Endodermal cell (in vitro differentiated cells): ENCODE measurements around the gene SLAIN1. TPM values are rescaled to one million over a fixed set of nuclear protein-coding genes. Genes with fewer than 3 reads are reported as not detected.
A peak's percentile ranks its signal among the peaks of the same experiment; 100 is the strongest.
"Not testable (repeated sequence)": the region's sequence is repeated elsewhere in the genome, so short reads cannot be mapped to it uniquely, and the experiment has no call there.

ENCODE experiments used
- DNase-seq: peaks from one replicate; pipeline ENCODE4 v3.0.0-alpha.2; 2017
- H3K27ac ChIP-seq: 2 replicates; pipeline ENCODE4 v1.5.1; 2013; ENCODE audit warnings: mild to moderate bottlenecking, low read depth, low read length, moderate library complexity
- H3K27me3 ChIP-seq: 2 replicates; pipeline ENCODE4 v1.6.1; 2013; ENCODE audit warnings: mild to moderate bottlenecking, low read length, moderate library complexity; ENCODE audit not compliant: insufficient read depth, control insufficient read depth, poor library complexity, severe bottlenecking
- H3K36me3 ChIP-seq: 2 replicates; pipeline ENCODE4 v1.7.0; 2013; ENCODE audit warnings: mild to moderate bottlenecking, low read length, moderate library complexity; ENCODE audit not compliant: control insufficient read depth, insufficient read depth
- H3K4me1 ChIP-seq: one replicate; pipeline ENCODE4 v1.7.0; 2013; ENCODE audit warnings: low read length; ENCODE audit not compliant: control insufficient read depth, insufficient read depth
- H3K4me3 ChIP-seq: 2 replicates; pipeline ENCODE4 v1.5.1; 2013; ENCODE audit warnings: mild to moderate bottlenecking, low read length, moderate library complexity
- H3K9ac ChIP-seq: 2 replicates; pipeline ENCODE4 v1.6.1; 2013; ENCODE audit warnings: mild to moderate bottlenecking, low read length, moderate library complexity; ENCODE audit not compliant: poor library complexity, severe bottlenecking; ENCODE audit errors: extremely low read depth
- H3K9me3 ChIP-seq: 2 replicates; pipeline ENCODE4 v1.6.1; 2013; ENCODE audit warnings: mild to moderate bottlenecking, low read length, moderate library complexity; ENCODE audit not compliant: control insufficient read depth
- H3K27ac Mint-ChIP-seq: 2 replicates; pipeline ENCODE4 v1.8.0; 2020; ENCODE audit warnings: mixed read lengths
- H3K27me3 Mint-ChIP-seq: 2 replicates; pipeline ENCODE4 v1.8.0; 2021; ENCODE audit warnings: mild to moderate bottlenecking, mixed read lengths; ENCODE audit not compliant: insufficient read depth
- H3K36me3 Mint-ChIP-seq: 2 replicates; pipeline ENCODE4 v1.8.0; 2020; ENCODE audit warnings: low read depth, mixed read lengths
- H3K4me1 Mint-ChIP-seq: 2 replicates; pipeline ENCODE4 v1.8.0; 2020; ENCODE audit warnings: mixed read lengths
- H3K4me3 Mint-ChIP-seq: 2 replicates; pipeline ENCODE4 v1.8.0; 2020; ENCODE audit warnings: mild to moderate bottlenecking, moderate library complexity, mixed read lengths
- H3K9me3 Mint-ChIP-seq: 2 replicates; pipeline ENCODE4 v1.8.0; 2020; ENCODE audit warnings: mild to moderate bottlenecking, mixed read lengths
- WGBS, 2 experiments: methylation state at CpG; one replicate each; pipeline versions ENCODE4 v1.1.5 to v1.1.7; 2013; ENCODE audit warnings: missing lambda C conversion rate in 2 of 2, mixed read lengths in 1 of 2; ENCODE audit not compliant: insufficient coverage in 1 of 2, insufficient read length in 1 of 2; 5-methylcytosine and 5-hydroxymethylcytosine counted together
- total RNA-seq, 2 donors: library from RNA; stranded (reverse); fragmentation: NEBNext Ultra II Directional in 1 of 2; extraction: Animal tissue kit (Norgen Biotek cat#: 25700) in 1 of 2; gene quantifications; 2 replicates in 1 of 2; 3 replicates in 1 of 2; pipeline ENCODE4 v1.2.1, GENCODE V29; 2021
- TF ChIP-seq, protein P1 (sequence below): fragments of 200-600 bp; sonication (generic); conservative IDR thresholded peaks from 2 replicates; pipeline ENCODE4 v1.5.0; 2021; ENCODE audit warnings: antibody characterized with exemption, mild to moderate bottlenecking

Gene SLAIN1
- total RNA-seq, 2 donors from 2014 or later: 24.0 to 25.7 TPM

GRCh38 chr13:77660841-77661250 is 36.6 kb upstream of the SLAIN1 start:
- Mint-ChIP-seq H3K27ac (no peak overlapping the region), H3K27me3 (no peaks in the 10 kb centered on the region), H3K4me1 (no peaks in the 10 kb centered on the region), H3K36me3 (peaks cover 2% of the 10 kb centered on the region), H3K9me3 (peaks cover 27% of the 10 kb centered on the region), H3K4me3 (no peak overlapping the region)
- Histone ChIP-seq H3K9ac (no peak overlapping the region), H3K4me3 (no peak overlapping the region), H3K27ac (no peak overlapping the region), H3K36me3 (no peaks in the 10 kb centered on the region), H3K4me1 (no peaks in the 10 kb centered on the region), H3K27me3 (no peaks in the 10 kb centered on the region), H3K9me3 (no peaks in the 10 kb centered on the region)
- WGBS, 2 experiments: 93 to 100% methylated on average over 2 to 15 of the region's 15 CpGs
- TF ChIP-seq, protein P1, sequence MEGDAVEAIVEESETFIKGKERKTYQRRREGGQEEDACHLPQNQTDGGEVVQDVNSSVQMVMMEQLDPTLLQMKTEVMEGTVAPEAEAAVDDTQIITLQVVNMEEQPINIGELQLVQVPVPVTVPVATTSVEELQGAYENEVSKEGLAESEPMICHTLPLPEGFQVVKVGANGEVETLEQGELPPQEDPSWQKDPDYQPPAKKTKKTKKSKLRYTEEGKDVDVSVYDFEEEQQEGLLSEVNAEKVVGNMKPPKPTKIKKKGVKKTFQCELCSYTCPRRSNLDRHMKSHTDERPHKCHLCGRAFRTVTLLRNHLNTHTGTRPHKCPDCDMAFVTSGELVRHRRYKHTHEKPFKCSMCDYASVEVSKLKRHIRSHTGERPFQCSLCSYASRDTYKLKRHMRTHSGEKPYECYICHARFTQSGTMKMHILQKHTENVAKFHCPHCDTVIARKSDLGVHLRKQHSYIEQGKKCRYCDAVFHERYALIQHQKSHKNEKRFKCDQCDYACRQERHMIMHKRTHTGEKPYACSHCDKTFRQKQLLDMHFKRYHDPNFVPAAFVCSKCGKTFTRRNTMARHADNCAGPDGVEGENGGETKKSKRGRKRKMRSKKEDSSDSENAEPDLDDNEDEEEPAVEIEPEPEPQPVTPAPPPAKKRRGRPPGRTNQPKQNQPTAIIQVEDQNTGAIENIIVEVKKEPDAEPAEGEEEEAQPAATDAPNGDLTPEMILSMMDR: no peak
- DNase-seq: no peak

DNA sequence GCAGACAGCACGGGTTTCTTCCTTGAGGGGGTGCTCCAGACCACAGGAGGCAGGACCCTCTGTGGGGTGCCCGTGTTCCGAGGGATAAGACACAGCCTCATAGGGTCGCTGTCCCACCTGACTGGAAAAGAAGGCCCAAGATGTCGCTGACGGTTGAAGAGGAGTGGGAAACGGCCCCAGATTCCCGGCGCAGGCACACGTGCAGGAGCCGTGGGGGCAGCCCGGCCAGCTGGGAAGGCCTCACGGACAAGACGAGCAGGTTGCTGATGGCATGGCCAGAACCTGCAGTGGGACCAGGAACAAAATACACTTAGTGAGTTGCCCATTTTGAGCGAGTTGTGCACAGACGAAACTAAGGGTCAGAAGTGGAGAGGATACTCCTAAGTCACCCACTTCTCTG is 35.2 kb upstream of the SLAIN1 start:
- H3K4me1 ChIP-seq, H3K27ac ChIP-seq, H3K27me3 Mint-ChIP-seq, H3K4me3 ChIP-seq, H3K9me3 ChIP-seq, H3K4me1 Mint-ChIP-seq, DNase-seq, H3K27ac Mint-ChIP-seq, H3K4me3 Mint-ChIP-seq, H3K36me3 ChIP-seq, H3K9ac ChIP-seq, H3K36me3 Mint-ChIP-seq, H3K27me3 ChIP-seq: not testable (repeated sequence)
- WGBS, 2 experiments: 93 to 95% methylated on average over 13 to 15 of the region's 16 CpGs
- H3K9me3 Mint-ChIP-seq: peaks cover 27% of the 10 kb centered on the region

DNA sequence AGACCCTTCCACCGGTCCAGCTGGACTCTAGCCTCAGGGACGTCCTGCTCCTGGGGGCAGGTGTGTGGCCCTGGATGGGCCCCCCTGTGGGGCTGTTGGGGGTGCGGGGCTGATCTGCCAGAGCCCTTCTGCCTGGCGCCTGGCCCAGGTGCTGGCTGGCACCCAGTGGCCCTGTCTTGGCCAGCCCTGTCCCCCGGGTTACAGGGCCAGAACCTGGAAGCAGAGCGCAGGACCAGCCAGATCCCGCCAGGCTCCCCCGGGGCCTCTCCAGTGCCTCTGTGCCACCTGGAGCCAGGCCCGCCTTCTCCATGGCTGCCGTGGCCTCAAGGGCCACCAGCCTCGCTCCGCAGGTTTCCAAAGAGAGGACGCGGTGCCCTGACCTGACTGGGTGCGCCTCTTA is 34.7 kb upstream of the SLAIN1 start:
- not testable (repeated sequence) for H3K9me3 ChIP-seq, H3K27ac ChIP-seq, H3K27me3 ChIP-seq, H3K4me1 ChIP-seq, DNase-seq, H3K36me3 ChIP-seq, H3K4me3 Mint-ChIP-seq, H3K4me3 ChIP-seq, H3K36me3 Mint-ChIP-seq, H3K27me3 Mint-ChIP-seq, H3K4me1 Mint-ChIP-seq, H3K27ac Mint-ChIP-seq, H3K9ac ChIP-seq
- 93% methylated on average over 12 of the region's 15 CpGs; no CpG with 5 or more reads in 1 of the 2 experiments for WGBS, 2 experiments
- peaks cover 27% of the 10 kb centered on the region for H3K9me3 Mint-ChIP-seq

GRCh38 chr13:77674852-77675251 is 22.6 kb upstream of the SLAIN1 start:
- TF ChIP-seq, protein P1: no peak

More at GRCh38 chr13:77674852-77675251, 22.6 kb upstream of the SLAIN1 start:
- no peaks in the 10 kb centered on the region for H3K36me3 ChIP-seq
- peaks cover 21% of the 10 kb centered on the region for H3K9me3 ChIP-seq
- no peaks in the 10 kb centered on the region for H3K27me3 ChIP-seq
- H3K36me3 Mint-ChIP-seq: no peaks in the 10 kb centered on the region
- no peak overlapping the region for H3K4me3 ChIP-seq
- no peak overlapping the region for H3K4me3 Mint-ChIP-seq
- no peak overlapping the region for H3K27ac Mint-ChIP-seq
- DNase-seq: no peak
- H3K9me3 Mint-ChIP-seq: peaks cover 5% of the 10 kb centered on the region
- H3K4me1 ChIP-seq: no peaks in the 10 kb centered on the region
- peaks cover 4% of the 10 kb centered on the region for H3K4me1 Mint-ChIP-seq
- H3K9ac ChIP-seq: no peak overlapping the region
- H3K27me3 Mint-ChIP-seq: no peaks in the 10 kb centered on the region
- peak overlapping the region; percentile 98 for H3K27ac ChIP-seq
